T-helper 2 cell treated with Interferon-gamma antibody and Interleukin-4, amounts not matched to agents 5 μg/mL and 100 μg/mL, for 36 hours (primary cell): ENCODE results near the gene SMG7.

ENCODE experiments used
- DNase-seq: peaks from one replicate; pipeline ENCODE4 v3.0.0; 2021; ENCODE audit warnings: low spot score
- H3K27ac Mint-ChIP-seq: one replicate; pipeline ENCODE4 v1.8.0; 2021; ENCODE audit warnings: mild to moderate bottlenecking, mixed read lengths
- H3K27me3 Mint-ChIP-seq: one replicate; pipeline ENCODE4 v1.8.0; 2021; ENCODE audit warnings: low read depth, mixed read lengths
- H3K36me3 Mint-ChIP-seq: one replicate; pipeline ENCODE4 v1.8.0; 2021; ENCODE audit warnings: low read depth, mixed read lengths
- H3K4me1 Mint-ChIP-seq: one replicate; pipeline ENCODE4 v1.8.0; 2021; ENCODE audit warnings: low read depth, mixed read lengths
- H3K4me3 Mint-ChIP-seq: one replicate; pipeline ENCODE4 v1.8.0; 2022; ENCODE audit warnings: mild to moderate bottlenecking, moderate library complexity, mixed read lengths
- H3K9me3 Mint-ChIP-seq: one replicate; pipeline ENCODE4 v1.8.0; 2021; ENCODE audit warnings: mixed read lengths

The SMG7 gene

DNA sequence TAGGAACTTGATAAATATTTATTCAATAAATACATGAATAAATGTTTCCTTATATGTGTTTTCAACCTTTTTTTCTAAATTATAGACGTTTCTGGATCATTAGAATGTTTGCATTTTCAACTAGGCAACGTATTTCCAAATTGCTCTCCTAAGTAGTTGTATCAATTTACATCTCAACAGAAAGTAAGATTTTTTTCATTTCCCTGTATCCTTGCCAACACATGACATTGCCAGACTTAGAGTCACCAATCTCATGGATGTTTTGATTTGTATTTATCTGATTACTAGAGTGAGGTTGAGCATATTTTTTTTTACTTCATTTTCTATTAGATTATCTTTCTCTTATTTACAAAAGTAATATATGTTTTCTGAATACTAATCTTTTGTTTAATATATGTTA is 22.2 kb upstream of the SMG7 start:
- Mint-ChIP-seq H3K27me3 (peaks cover 26% of the 10 kb centered on the region), H3K36me3 (no peaks in the 10 kb centered on the region), H3K9me3 (no peaks in the 10 kb centered on the region), H3K4me1 (no peaks in the 10 kb centered on the region), H3K4me3 (no peak overlapping the region), H3K27ac (no peak overlapping the region)
- DNase-seq: no peak

DNA sequence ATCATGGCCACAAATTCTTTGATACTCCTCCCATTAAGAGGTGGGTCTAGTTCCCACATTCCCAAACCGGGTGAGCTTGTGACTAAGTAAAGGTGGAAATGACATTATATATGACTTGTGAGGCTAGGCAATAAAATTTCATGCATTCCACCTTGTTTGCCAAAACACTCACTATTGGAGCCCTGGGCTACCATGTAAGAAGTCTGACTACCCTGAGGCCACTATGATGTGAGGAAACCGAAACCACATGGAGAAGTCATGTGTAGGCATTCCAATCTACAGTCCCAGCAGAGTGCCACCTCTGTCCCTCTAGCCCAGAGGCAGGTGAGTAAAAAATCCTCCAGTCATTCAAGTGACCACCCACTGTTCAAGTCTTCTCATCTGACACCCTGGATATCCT is 17.9 kb upstream of the SMG7 start:
- no peaks in the 10 kb centered on the region for H3K4me1 Mint-ChIP-seq
- no peaks in the 10 kb centered on the region for H3K36me3 Mint-ChIP-seq
- no peak overlapping the region for H3K27ac Mint-ChIP-seq
- DNase-seq: no peak
- peaks cover 41% of the 10 kb centered on the region for H3K27me3 Mint-ChIP-seq
- no peak overlapping the region for H3K4me3 Mint-ChIP-seq
- H3K9me3 Mint-ChIP-seq: no peaks in the 10 kb centered on the region

DNA sequence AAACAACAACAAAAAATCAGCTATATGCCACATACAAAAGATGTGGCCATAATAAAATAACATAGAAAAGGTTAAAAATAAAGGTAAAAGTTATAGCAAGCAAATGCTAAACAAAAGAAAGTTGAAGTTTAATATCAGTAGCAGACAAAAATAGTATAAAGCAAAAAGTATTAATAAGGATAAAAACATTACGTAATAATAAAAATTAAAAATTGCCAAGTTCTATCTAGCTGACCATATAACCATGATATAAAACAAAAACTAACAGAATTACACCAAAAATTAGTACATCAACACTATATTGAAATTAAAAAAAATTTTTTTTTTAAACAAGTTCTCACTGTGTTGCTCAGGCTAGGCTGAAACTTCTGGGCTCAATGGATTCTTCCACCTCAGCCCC is 15.5 kb upstream of the SMG7 start:
- no peaks in the 10 kb centered on the region for H3K36me3 Mint-ChIP-seq
- H3K9me3 Mint-ChIP-seq: no peaks in the 10 kb centered on the region

DNA sequence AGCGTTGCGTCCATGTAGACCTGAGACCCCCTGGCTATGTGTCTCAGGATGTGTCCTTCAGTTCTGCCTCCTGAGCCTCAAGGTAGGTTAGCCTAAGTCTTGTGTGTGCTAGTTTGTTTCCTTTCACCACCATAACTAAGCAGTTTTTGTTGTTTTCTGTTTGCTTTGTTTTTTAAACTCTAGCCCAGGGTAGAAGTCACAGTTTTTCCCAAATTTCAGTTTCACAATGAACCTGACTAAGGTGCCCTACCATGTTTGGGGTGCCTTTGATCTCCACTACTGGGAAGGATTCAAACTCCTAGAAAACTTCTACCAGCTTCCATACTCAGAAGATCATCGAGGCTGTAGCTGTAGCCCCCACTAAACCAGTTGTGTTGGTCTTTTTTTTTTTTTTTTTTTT is 14.8 kb upstream of the SMG7 start:
- peaks cover 2% of the 10 kb centered on the region for H3K4me1 Mint-ChIP-seq

More for the DNA sequence above, 15.5 kb upstream of the SMG7 start:
- peaks cover 51% of the 10 kb centered on the region for H3K27me3 Mint-ChIP-seq
- no peak overlapping the region for H3K27ac Mint-ChIP-seq
- no peak for DNase-seq
- H3K4me3 Mint-ChIP-seq: no peak overlapping the region
- H3K4me1 Mint-ChIP-seq: no peaks in the 10 kb centered on the region

DNA sequence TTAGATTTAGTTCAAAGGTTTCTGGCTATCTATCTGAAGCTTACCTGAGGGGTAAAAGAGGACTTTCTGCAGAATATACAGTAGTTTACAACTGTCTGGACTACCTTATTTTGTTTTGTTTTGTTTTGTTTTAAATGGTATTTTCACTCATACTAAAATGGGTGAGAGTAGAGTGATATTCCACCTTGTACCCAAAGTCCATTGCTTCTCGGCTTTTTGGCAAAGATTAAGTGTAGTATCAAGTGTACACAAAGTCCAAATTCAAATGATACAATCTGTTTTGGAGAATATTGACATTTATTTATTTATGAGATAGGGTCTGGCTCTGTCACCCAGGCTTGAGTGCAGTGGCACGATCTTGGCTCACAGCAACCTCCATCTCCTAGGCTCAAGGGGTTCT is 11.7 kb upstream of the SMG7 start:
- H3K27me3 Mint-ChIP-seq: peaks cover 58% of the 10 kb centered on the region
- no peaks in the 10 kb centered on the region for H3K36me3 Mint-ChIP-seq
- no peak for DNase-seq
- H3K27ac Mint-ChIP-seq: no peak overlapping the region
- H3K4me3 Mint-ChIP-seq: no peak overlapping the region
- peaks cover 3% of the 10 kb centered on the region for H3K4me1 Mint-ChIP-seq
- H3K9me3 Mint-ChIP-seq: no peaks in the 10 kb centered on the region

More for the DNA sequence above, 14.8 kb upstream of the SMG7 start:
- H3K4me3 Mint-ChIP-seq: no peak overlapping the region
- no peak overlapping the region for H3K27ac Mint-ChIP-seq
- DNase-seq: no peak
- peaks cover 55% of the 10 kb centered on the region for H3K27me3 Mint-ChIP-seq
- no peaks in the 10 kb centered on the region for H3K36me3 Mint-ChIP-seq
- H3K9me3 Mint-ChIP-seq: no peaks in the 10 kb centered on the region

DNA sequence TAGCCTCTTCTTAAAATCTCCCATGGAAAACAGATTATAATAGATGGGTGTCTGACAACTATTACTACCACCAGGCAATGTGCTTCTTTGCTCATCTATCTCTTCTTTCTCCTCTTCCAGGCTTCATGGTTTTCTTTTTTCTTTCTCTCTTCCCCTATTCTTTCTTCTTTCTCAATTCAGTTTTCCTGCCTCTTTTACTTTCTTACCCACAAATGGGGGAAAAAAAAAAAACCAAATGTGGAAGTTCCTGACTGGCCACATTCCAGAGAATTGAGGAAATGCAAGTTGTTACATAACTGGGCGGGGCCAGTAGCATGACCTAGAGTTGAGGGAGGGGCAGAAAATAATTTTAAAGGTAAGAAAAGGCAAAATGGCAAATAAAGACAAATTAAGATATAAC is 10.9 kb upstream of the SMG7 start:
- no peaks in the 10 kb centered on the region for H3K9me3 Mint-ChIP-seq
- no peak overlapping the region for H3K27ac Mint-ChIP-seq
- no peak for DNase-seq
- no peak overlapping the region for H3K4me3 Mint-ChIP-seq
- no peaks in the 10 kb centered on the region for H3K36me3 Mint-ChIP-seq
- peaks cover 3% of the 10 kb centered on the region for H3K4me1 Mint-ChIP-seq
- peaks cover 59% of the 10 kb centered on the region for H3K27me3 Mint-ChIP-seq

DNA sequence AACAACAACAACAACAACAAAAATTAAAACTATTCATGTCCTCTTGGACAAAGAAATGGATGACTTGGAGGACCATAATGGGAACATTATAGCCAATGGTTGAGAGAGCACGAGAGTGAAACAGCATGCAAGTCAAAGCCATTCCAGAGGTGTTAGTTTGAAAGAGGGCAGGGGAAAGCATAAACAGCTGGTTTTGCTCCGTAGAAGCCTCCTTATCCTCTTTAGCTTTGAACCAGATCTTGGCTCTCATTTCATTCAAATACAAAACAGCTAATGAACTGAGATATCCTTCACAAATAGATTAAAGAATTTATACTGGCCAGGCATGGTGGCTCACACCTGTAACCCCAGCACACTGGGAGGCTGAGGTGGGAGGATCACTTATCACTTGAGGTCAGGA is 8.7 kb upstream of the SMG7 start:
- Mint-ChIP-seq H3K4me3 (no peak overlapping the region), H3K4me1 (peaks cover 3% of the 10 kb centered on the region), H3K36me3 (no peaks in the 10 kb centered on the region), H3K27me3 (peaks cover 56% of the 10 kb centered on the region), H3K9me3 (no peaks in the 10 kb centered on the region), H3K27ac (no peak overlapping the region)
- no peak for DNase-seq

DNA sequence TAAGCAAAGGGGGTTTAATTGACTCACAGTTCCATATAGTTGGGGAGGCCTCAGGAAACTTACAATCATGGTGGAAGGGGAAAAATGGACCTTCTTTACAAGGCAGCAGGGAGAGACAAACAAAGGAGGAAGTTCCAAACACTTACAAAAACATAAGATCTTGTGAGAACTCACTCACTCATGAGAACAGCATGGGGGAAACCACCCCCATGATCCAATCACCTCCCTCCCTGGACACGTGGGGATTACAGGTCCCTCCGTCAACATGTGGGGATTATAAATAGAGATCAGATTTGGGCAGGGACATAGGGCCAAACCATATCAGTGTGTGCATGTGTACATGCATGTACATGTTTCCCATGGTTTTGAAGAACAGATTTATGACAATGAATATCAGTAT is 5.5 kb upstream of the SMG7 start:
- Mint-ChIP-seq H3K36me3 (no peaks in the 10 kb centered on the region), H3K27ac (no peak overlapping the region), H3K9me3 (no peaks in the 10 kb centered on the region), H3K4me1 (peaks cover 12% of the 10 kb centered on the region), H3K27me3 (peaks cover 36% of the 10 kb centered on the region), H3K4me3 (no peak overlapping the region)
- no peak for DNase-seq

DNA sequence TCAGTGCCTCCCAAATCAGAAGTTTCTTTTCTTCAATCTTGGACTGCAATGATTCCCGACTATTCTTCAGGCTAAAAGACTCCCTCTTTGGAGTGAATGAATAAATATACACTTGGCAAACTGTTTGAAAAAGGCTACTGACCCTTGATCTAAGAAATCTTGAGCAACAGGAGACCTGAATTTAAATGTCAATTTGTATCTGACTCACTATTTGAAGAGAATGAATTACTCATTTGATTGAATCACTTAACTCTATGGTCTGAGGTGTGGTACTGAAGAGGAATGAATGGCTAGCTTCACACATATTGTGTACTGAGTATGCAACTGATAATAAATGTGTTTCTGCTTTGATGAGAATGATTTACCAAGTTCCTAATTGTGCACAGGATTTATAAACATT is 4.6 kb upstream of the SMG7 start:
- H3K4me1 Mint-ChIP-seq: peaks cover 10% of the 10 kb centered on the region
- no peak overlapping the region for H3K27ac Mint-ChIP-seq
- no peaks in the 10 kb centered on the region for H3K9me3 Mint-ChIP-seq
- peaks cover 28% of the 10 kb centered on the region for H3K27me3 Mint-ChIP-seq
- H3K4me3 Mint-ChIP-seq: no peak overlapping the region
- DNase-seq: no peak
- H3K36me3 Mint-ChIP-seq: no peaks in the 10 kb centered on the region

DNA sequence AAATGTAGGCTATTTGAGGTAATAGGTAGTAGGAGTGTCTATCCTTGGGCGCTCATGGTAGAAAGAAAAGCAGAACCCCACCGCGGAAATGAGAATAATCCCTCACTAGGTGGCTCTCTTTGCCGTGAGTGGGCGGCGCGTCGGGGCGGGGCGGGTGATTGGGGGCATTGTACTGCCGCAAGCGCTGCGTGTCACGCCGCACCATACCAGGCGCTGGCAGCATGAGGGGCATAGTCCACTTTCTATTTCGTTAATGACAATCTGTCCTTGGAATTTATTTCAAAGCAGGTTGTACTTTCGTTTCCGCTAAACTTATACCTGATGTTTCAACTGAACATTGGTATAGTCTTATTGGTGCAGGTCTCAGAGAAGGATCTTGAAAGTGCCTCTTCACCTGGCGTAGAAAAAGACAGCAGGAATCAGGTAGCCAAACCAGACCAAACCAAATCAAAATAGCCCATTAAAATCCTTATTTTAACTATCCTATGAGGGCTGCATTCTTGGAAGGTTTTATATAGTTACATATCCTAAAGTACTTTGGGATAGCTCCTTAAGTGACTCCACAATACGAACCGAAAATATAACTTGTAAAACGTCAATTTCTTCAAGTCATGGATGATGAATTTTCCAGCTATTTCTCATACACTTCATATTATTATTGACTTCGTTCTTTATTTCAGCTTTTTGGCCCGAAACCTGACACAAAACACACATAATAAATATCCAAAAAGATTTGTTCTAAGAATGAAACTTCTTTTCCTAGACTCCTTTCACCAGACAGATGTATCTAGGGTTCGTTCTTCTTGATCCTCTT is 1.9 kb upstream of the SMG7 start:
- Mint-ChIP-seq H3K9me3 (no peaks in the 10 kb centered on the region), H3K27ac (peak overlapping the region; percentile 99), H3K4me3 (peak overlapping the region; percentile 96), H3K36me3 (peaks cover 8% of the 10 kb centered on the region), H3K27me3 (peaks cover 11% of the 10 kb centered on the region), H3K4me1 (peaks cover 19% of the 10 kb centered on the region)
- DNase-seq: peak; percentile 87

DNA sequence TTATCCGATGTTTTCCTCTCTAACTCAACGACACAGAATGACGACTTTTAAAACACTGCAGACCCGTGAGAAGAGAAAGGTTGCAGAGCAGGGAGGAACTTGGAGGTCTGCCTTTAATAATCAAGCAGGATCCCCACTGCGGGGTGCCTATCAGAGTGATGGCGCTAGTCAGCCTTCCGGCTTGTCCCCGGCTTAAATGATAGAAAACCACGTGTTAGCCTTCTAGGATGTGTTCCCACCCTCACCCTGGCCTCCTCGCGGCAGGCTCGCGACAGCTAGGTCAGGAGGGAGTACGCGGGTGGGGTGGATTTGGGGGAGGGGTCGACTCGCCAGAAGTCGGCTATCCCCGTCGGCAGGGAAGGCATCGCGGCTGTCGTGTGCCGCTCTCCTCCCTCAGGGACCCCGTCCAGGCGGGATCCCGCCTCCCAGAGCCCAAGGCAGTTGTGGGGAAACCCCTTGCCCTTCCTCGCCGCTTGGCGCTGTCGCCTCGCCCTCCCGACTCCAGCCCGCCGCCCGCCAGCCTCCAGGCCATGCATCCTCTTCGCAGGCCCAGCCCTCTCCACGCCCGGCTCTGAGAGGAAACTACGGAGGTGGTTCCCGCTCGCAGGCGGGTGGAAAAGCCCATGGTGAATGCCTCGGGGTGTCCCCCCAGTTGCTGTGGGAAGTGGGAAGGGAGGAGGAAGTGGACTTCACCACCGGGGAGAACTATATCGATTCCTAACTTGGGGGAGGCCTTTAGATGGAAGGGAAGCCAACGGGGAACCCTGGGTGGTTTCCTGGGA is 1.1 kb upstream of the SMG7 start:
- Mint-ChIP-seq H3K27me3 (peaks cover 8% of the 10 kb centered on the region), H3K4me3 (peak overlapping the region; percentile 96), H3K27ac (peak overlapping the region; percentile 99), H3K9me3 (no peaks in the 10 kb centered on the region), H3K36me3 (peaks cover 8% of the 10 kb centered on the region), H3K4me1 (peaks cover 19% of the 10 kb centered on the region)
- DNase-seq: peak; percentile 77

DNA sequence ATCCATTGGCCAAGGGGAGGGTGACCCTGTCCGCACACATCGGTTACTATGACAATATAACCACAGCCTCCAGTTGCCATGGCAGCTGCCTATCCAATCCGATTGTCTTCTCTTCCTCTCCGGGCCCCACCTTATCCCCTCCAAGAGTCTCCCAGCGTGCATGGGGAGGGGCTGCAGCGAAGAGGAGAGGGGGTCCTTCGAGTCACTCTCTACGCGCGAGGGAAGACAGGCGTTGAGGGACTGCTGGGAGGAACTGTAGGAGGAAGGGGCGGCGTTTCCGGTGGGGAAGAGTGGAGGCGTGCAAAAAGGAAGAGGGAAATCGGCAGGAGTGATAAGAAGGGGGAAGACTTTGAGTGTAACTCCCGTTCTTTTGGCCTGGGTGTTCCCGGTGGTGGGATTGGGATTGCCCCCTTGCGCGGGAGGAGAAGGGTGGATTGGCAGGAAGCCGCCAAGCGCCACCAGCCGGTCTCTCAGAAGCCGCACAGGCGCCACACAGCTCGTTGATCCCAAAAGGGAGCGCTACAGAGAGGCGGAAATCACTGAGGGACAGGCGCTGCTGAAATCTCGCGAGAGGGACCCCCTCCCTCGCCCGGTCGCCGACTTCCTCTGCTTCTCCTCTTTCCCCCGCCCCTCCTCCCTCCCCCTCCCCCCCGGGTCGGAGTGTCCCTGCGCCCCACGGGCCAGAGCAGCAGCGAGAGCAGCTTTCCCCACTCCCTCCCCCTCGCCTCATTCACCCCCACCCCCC is 384 bp upstream of the SMG7 start:
- DNase-seq: peak; percentile 90
- Mint-ChIP-seq H3K9me3 (no peaks in the 10 kb centered on the region), H3K36me3 (peaks cover 8% of the 10 kb centered on the region), H3K27ac (peak overlapping the region; percentile 99), H3K4me3 (peak overlapping the region; percentile 96), H3K27me3 (peaks cover 4% of the 10 kb centered on the region), H3K4me1 (peaks cover 19% of the 10 kb centered on the region)

DNA sequence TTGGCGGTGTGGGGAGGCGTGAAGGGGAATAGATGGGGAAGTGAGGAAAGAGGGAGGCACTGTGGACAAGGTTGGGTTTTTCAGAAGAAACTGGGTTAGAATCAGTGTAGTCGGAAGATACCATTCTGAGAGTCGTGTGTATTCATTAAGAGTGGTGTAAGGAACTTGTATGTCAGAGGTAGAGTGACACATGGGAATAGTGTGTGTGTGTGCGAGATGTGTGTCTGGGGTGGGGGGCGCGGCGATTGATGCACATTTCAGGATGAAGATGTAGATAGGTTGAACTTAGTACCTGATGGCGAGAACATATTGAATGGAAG is 878 bp downstream of the SMG7 start:
- H3K9me3 Mint-ChIP-seq: no peaks in the 10 kb centered on the region
- H3K27ac Mint-ChIP-seq: peak overlapping the region; percentile 99
- peaks cover 8% of the 10 kb centered on the region for H3K36me3 Mint-ChIP-seq
- DNase-seq: no peak
- H3K27me3 Mint-ChIP-seq: no peaks in the 10 kb centered on the region
- peaks cover 24% of the 10 kb centered on the region for H3K4me1 Mint-ChIP-seq
- peak overlapping the region; percentile 96 for H3K4me3 Mint-ChIP-seq

DNA sequence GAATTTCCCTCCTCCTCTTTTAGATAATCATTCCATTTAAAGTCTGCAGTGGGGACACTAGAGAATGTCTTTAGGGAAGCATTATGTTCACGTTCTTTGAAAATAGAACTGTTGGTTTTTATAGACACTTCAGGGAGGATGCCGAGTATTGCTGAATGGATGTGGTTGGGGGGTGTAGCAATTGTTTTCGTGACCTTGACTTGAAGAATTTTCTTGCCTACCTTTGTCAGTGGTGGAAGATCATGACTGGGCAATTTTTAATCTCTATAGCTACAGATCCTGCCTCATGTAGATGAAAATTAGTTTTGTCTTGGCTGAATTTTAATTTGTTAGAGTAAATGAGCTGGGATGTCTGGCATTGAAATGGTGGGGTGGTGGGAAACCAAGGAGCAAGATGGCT is 3.8 kb downstream of the SMG7 start:
- no peaks in the 10 kb centered on the region for H3K9me3 Mint-ChIP-seq
- peaks cover 42% of the 10 kb centered on the region for H3K4me1 Mint-ChIP-seq
- no peak for DNase-seq
- no peak overlapping the region for H3K4me3 Mint-ChIP-seq
- H3K36me3 Mint-ChIP-seq: peaks cover 19% of the 10 kb centered on the region
- no peak overlapping the region for H3K27ac Mint-ChIP-seq
- no peaks in the 10 kb centered on the region for H3K27me3 Mint-ChIP-seq
